ENCODE measurements around the gene MED27. TPM values are rescaled to one million over a fixed set of nuclear protein-coding genes. Genes with fewer than 3 reads are reported as not detected.

MED27 gene
- total RNA-seq, 2 experiments from 2014 or later: 32.5 TPM

DNA sequence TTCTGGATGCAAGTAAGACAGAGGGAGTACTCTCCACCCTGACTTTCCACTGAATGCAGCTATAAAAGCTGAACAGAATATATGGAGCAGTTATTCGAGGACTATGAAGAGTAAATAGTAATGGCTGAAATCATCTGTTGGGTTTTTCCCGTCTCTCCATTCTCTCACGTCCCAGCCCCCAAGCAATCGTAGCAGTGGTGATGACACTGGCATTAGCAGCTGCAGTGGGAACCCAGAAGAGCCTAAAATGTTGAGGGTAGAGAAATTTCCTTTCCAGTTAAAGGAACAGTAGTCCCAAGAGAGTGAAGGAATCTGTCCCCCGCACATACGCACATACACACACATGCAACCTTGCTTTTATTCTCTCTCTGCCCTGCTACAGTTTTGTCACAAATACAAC is 33.2 kb downstream of the MED27 start:
- no peak for ATAC-seq
- POLR2A ChIA-PET: no interaction called here
- Mint-ChIP-seq H3K36me3 (ENCODE audit: low read depth) (peaks cover 5% of the 10 kb centered on the region), H3K9me3 (no peaks in the 10 kb centered on the region), H3K4me3 (no peak overlapping the region), H3K27ac (no peak overlapping the region), H3K27me3 (no peaks in the 10 kb centered on the region), H3K4me1 (ENCODE audit: low read depth) (peaks cover 23% of the 10 kb centered on the region)
- TF ChIP-seq, protein P1, sequence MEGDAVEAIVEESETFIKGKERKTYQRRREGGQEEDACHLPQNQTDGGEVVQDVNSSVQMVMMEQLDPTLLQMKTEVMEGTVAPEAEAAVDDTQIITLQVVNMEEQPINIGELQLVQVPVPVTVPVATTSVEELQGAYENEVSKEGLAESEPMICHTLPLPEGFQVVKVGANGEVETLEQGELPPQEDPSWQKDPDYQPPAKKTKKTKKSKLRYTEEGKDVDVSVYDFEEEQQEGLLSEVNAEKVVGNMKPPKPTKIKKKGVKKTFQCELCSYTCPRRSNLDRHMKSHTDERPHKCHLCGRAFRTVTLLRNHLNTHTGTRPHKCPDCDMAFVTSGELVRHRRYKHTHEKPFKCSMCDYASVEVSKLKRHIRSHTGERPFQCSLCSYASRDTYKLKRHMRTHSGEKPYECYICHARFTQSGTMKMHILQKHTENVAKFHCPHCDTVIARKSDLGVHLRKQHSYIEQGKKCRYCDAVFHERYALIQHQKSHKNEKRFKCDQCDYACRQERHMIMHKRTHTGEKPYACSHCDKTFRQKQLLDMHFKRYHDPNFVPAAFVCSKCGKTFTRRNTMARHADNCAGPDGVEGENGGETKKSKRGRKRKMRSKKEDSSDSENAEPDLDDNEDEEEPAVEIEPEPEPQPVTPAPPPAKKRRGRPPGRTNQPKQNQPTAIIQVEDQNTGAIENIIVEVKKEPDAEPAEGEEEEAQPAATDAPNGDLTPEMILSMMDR (IDR thresholded peaks at IDR 0.05): no peak
- CTCF ChIA-PET: no interaction called here
- DNase-seq: no peak
- intact Hi-C loops (cut with micrococcal nuclease): no loop called here

DNA sequence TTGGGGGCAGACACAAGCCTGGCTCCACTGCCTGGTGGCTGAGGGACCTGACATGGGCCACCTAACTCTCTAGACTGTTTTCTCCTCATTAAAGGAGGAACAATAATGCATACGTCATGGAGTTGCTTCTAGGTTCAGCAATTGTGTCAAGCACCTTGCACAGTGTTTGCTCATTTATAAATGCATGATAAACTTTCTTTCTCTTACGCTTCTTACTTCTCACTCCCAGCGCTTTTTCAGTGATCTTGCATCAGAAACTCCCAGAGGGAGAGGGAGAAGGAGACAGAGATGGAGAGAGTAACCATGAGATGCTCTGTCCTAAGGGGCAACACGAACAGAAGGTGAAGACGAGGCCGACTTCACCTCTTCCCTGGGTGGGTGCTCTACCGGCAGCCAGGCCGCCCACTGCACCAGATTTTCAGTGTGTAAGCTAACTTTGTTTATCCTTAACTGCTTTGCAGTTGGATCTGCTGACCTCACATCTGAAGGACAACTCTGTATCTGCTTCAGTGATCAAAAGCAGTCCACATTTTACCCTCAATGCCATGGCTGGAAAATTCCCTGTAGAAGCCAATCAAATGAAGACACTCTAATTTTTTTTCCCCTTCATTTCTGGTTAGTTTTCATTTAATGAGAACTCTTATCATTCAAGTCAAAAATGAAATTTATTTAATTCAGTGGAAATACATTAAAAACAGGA is 35.3 kb downstream of the MED27 start:
- ATAC-seq (no peak), DNase-seq (no peak)
- Mint-ChIP-seq H3K27me3 (no peaks in the 10 kb centered on the region), H3K27ac (no peak overlapping the region), H3K4me3 (no peak overlapping the region), H3K36me3 (ENCODE audit: low read depth) (peaks cover 3% of the 10 kb centered on the region), H3K9me3 (no peaks in the 10 kb centered on the region), H3K4me1 (ENCODE audit: low read depth) (peaks cover 17% of the 10 kb centered on the region)
- ChIA-PET CTCF (no interaction called here), POLR2A (no interaction called here)
- TF ChIP-seq, protein P1 (IDR thresholded peaks at IDR 0.05): no peak
- intact Hi-C loops (cut with micrococcal nuclease): no loop called here

DNA sequence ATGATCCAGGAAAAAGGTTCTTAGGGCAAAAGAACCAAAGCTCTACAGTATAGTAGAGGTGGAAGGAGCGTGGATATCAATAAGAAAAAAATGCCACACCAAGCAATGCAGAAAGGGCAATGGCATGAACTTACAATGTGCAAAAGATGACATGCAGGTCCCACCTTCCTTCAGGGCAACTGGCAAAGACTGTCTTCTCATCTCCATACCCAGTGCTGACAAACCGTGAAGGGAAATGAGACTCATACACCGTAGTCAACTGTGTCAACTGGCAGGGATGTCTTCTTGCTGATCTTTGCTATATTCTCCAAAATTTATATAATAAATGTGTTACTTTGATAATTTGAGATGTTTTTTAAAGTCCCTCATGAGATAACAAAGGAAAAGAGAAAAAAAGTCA is 36.0 kb downstream of the MED27 start:
- no peak for DNase-seq
- H3K36me3 Mint-ChIP-seq (ENCODE audit: low read depth): peaks cover 3% of the 10 kb centered on the region
- ChIA-PET CTCF (no interaction called here), POLR2A (no interaction called here)
- H3K27ac Mint-ChIP-seq: no peak overlapping the region
- H3K27me3 Mint-ChIP-seq: no peaks in the 10 kb centered on the region
- ATAC-seq: no peak
- intact Hi-C loops (cut with micrococcal nuclease): no loop called here
- H3K4me1 Mint-ChIP-seq (ENCODE audit: low read depth): peaks cover 10% of the 10 kb centered on the region
- H3K9me3 Mint-ChIP-seq: no peaks in the 10 kb centered on the region
- no peak overlapping the region for H3K4me3 Mint-ChIP-seq
- TF ChIP-seq, protein P1 (IDR thresholded peaks at IDR 0.05): no peak

DNA sequence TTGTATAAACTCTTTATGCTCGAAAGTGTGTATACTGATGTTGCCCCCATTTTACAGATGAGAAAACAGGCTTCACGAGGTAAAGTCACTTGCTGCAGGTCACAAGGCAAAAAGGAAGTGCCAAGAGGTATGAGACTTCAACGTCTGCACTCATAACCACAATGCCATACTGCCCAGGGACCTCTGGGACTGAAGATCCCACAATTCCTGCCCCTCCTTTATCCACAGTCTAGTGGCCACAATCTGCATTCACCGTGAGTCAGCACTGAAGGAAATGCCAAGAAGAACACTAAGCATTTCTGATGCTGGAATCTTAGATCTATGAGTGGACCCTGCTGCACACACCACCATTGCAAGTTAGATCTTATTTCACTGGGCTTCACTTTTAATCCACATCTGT is 37.3 kb downstream of the MED27 start:
- Mint-ChIP-seq H3K27ac (no peak overlapping the region), H3K9me3 (no peaks in the 10 kb centered on the region), H3K36me3 (ENCODE audit: low read depth) (peaks cover 3% of the 10 kb centered on the region), H3K4me1 (ENCODE audit: low read depth) (peaks cover 6% of the 10 kb centered on the region), H3K4me3 (no peak overlapping the region), H3K27me3 (no peaks in the 10 kb centered on the region)
- intact Hi-C loops (cut with micrococcal nuclease): no loop called here
- ChIA-PET POLR2A (no interaction called here), CTCF (no interaction called here)
- DNase-seq (no peak), ATAC-seq (no peak)
- TF ChIP-seq, protein P1 (IDR thresholded peaks at IDR 0.05): no peak

DNA sequence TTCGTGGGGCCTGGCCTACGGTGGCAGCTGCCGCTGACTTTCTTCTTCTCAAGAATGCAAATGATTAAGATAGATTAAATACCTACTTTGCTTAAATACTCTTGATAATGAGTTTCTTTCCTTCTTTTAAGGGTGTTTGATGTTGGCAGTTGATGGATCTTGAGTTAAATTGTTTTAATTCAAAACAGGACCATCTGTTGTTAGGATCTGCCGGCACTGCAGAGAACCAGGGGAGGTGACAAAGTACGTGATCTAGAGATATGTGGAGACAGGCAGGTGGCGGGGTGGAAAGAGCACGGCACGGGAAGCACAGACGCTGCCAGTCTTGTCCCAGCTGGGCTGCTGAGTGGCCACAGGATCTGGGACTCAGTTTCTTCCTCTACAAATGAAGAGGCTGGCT is 37.9 kb downstream of the MED27 start:
- no peak for DNase-seq
- CTCF ChIA-PET: no interaction called here
- peaks cover 8% of the 10 kb centered on the region for H3K4me1 Mint-ChIP-seq (ENCODE audit: low read depth)
- no peak for ATAC-seq
- no peak overlapping the region for H3K4me3 Mint-ChIP-seq
- peaks cover 3% of the 10 kb centered on the region for H3K36me3 Mint-ChIP-seq (ENCODE audit: low read depth)
- TF ChIP-seq, protein P1 (IDR thresholded peaks at IDR 0.05): no peak
- intact Hi-C loops (cut with micrococcal nuclease): no loop called here
- H3K27ac Mint-ChIP-seq: no peak overlapping the region
- H3K9me3 Mint-ChIP-seq: no peaks in the 10 kb centered on the region
- POLR2A ChIA-PET: no interaction called here
- H3K27me3 Mint-ChIP-seq: no peaks in the 10 kb centered on the region
